Stimulated activated CD8-positive, alpha-beta memory T cell treated with anti-CD3 and anti-CD28 coated beads, Interleukin-7, amount 100 ng/mL, for 48 hours (primary cell): ENCODE results near the gene TNNT1.
A peak's percentile ranks its signal among the peaks of the same experiment; 100 is the strongest.
"Not testable (repeated sequence)": the region's sequence is repeated elsewhere in the genome, so short reads cannot be mapped to it uniquely, and the experiment has no call there.

Experiments used
- DNase-seq, 2 donors: peaks; one replicate each; pipeline ENCODE4 v3.0.0-alpha.2; 2020; ENCODE audit warnings: low read depth in 1 of 2; ENCODE audit errors: extremely low read depth in 1 of 2

Gene TNNT1, protein sequence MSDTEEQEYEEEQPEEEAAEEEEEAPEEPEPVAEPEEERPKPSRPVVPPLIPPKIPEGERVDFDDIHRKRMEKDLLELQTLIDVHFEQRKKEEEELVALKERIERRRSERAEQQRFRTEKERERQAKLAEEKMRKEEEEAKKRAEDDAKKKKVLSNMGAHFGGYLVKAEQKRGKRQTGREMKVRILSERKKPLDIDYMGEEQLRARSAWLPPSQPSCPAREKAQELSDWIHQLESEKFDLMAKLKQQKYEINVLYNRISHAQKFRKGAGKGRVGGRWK

DNA sequence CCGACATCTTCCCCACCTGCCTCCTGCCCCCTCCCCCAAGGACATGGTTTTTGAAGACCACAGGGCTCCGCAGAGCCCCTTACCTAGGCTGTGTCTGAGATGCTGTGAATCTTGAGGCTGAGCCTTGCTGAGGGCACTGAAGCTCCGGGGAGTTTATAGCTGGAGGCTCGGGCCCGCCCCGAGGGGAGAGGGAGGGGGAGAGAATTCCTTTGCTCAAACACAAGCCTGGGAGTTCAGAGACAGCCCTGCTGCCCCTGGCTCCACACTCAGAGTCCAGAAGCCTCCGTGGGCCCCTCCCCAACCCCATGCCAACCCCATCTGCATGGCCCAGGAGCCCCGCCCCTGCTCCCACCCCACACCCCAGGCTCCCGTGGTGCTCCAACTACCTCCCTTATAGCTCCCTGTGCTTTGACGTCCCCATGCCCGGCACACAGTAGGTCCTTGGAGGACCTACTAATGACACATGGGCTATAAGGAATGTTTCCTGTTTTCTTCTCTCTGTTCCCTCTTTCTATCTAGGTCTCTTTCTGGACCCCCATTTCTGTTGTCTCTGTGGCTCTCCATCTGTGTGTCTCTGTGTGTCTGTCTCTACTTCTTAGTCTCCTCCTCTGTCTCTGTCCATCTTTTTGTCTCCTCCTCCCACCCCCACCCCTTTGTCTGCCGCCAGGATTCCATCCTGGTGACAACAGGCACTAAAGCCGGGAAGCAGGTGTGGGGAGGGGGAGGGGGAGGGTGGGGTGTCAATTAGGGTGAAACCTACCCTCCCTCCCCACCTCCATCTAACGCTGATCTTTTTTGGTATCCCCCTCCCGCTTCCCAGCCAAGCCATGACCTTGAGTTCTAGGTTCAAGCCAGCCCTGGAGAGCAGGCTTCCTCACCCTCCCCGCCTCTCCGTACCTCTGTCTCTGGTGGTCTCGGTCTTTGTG, at the start of gene TNNT1:
Gene TNNT1 (minus strand): TSS at position 129 of the 926 bp plus-strand sequence. CDS start 2,049 bp downstream, outside the sequence.
- no peak for DNase-seq

DNA sequence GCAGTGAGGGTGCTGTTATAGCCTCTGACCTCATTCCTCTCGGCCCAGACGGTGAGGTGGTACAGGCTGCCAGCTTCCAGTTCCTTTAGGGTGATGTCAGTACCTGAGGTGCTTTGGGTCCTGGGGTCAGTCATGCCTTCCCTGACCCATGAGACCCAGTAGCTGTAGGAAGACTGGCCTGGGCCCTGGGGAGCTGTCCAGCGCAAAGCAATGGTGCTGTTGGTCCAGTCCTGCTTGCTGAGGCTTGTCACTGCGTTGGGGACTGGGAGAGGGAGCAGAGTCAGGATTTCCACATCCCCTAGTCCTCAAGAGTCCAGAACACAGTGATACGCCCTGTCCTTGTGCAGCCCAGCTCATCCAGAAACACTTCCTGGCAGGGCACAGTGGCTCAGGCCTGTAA, 49.6 kb upstream of the TNNT1 start:
- DNase-seq: no peak

DNA sequence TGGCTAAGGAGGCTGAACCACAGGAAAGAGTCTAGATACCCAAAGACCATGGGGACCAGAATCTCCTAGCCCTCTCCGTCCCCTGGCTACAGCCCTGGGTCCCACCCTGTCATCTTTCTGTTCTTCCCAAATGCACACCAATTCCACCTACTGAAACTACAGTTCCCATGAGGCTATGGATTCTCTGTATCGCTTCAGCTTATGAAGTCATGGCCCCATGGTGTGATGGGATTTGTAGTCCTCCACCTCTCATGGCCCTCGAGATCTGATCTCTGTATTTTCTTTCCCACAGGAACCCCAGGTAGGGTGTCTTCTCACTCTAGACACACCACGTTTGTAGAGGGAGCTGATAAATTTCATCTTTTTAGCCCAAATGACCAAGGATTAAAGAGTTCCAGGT, 48.5 kb upstream of the TNNT1 start:
- DNase-seq: no peak

DNA sequence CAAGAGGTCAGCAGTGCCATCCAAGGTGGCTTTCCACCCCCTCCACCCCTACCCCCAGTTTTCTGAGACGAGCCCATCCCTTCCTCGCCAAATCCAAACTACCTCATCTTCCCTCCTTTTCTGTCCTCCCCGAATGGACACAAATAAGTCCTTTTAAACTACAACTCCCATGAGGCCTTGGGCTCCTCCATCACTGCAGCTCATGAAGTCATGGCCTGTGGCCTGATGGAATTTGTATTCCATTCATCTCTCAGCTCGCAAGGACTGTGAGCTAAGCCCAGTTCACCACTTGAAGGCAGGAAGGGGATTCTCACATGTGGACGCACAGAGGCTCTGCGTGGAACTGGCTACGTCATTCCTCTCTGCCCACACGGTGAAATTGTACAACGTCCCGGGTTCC, 47.8 kb upstream of the TNNT1 start:
- DNase-seq: no peak

DNA sequence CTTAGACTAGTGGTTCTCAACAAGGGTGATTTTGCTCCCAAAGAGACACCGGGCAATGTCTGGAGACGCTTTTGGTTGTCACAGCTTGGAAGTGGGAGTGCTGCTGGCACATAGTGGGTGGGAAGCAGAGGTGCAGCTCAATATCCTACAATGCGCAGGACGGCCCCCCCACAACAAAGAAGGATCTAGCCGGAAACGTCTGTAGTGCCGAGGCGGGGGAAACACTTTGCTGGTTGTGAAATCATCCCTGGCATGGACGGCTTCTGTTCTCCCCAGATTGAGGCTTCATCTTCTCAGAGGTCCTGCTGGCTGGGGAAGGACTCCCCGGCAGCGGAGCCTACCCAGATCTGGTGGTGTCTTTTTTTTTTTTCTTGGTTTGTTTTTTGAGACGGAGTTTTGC, 44.5 kb upstream of the TNNT1 start:
- no peak for DNase-seq

DNA sequence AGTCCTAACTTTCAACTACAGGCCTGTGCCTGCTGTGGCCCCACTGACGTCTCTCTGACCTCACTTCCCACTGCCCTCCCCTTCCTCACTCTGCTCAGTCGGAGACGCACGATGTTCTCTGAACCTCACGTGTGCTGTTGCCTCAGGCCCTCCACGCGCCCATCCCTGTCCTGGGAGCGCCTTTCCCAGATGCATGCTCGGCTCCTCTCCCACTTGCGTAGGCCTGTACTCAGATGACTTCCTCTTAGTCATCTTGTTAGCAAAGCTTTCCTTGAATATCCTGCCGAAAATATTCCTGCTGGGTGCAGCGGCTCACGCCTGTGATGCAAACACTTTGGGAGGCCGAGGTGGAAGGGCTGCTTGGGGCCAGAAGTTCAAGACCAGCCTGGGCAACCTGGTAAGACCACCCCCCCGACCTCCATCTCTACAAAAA, 40.4 kb upstream of the TNNT1 start:
- no peak for DNase-seq

DNA sequence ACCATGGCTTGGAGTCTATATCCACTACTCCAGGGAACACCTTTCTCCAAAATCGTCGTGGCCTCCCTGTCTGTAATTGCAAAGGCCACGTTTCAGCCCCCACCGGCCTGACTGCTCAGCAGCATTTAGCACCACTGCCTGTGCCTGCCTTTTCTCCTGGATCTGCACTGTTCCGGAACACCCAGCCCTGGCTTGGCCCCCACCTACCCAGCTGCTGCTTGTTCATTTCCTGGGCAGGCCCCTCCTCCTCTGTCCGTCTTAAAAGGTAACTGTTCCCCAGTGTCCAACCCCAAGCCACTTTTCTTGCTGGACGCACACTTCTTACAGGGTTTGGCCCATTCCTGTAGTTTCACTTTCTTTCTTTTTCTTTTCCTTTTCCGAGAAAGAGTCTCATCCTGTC, 39.6 kb upstream of the TNNT1 start:
- DNase-seq: no peak

DNA sequence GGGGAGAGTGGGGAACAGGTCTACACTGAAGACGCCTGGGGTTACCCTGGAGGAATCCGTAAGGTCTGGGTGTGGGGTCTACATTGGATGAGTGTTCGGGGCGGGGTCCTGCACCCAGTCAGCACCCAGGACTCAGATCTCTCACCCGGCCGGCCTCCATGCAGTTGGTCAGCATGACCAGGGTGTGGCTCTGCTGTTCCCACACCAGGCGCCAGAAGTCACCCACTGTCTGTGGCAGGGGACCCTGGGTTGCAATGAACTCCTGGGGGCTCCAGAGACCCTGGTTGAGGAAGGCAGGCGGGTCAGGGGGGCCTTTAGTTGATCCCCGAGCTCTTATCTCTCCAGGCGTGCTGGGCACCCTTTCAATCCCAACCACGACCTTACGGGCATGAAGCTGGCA, 37.1 kb upstream of the TNNT1 start:
- no peak for DNase-seq

DNA sequence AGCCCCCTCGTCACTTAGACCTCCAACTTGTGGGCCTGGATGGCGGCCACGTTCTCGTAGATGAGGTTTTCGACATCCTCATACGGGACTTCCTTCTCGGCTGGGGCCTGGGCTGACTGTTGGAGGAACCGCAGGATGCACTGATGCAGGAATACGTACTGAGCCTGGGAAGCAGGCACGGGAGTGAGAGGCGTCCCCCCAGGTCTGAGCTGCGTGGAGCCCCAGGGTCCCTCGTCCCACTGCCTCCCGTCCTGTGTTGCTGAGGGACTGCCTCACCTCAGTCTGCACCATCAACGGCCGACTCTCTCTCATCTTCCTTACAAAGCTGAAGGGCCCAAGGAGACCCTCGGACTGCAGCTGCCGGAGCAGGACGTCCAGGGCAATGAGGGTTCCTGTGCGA, 32.7 kb upstream of the TNNT1 start:
- DNase-seq: no peak

DNA sequence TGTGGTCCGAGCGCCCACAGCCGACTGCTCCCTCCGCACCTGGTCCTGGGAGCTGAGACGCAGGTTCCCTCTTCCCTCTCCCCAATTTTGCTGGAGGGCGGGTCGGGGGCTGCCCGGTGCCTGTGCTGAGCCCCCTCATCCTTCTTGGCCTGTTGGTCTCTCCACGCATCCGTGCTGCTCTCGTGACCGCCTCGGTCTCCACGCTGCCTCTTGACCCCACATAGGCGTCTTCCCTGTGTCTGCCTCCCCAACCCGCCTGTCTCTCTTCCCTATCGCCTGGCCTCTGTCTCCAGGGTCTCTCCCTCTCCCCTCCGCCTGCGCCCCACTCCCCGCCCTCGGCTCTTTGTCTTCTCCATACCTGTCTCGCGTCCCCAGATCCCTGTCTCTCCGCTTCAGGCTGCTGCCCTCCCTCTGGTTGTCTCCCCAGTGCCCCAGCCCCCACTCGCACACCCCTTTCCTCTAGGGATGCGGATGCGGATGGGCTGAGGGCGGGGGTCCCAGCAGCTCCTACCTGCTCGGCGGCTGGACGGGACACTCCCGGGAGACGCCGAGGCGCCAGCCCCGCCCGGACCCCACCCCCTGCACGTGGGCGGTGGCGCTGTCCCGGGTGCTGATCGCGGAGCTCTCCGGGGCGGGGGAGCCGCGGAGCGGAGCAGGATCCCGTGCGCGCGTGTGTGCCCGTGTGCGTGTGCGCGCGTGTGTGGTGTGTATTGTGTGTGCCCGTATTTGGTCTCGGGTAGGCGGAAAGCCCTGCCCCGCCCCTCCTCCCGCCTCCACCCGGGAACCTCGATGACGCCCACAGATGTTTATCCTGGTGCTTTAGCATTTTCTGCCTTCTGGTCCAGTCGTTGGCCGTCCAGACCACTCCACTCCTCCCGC, 30.8 kb upstream of the TNNT1 start, which contains the start of gene SYT5:
Gene SYT5 (minus strand): TSS at position 684 of the 879 bp plus-strand sequence. CDS start 1,248 bp downstream, outside the sequence.
- DNase-seq: no peak

DNA sequence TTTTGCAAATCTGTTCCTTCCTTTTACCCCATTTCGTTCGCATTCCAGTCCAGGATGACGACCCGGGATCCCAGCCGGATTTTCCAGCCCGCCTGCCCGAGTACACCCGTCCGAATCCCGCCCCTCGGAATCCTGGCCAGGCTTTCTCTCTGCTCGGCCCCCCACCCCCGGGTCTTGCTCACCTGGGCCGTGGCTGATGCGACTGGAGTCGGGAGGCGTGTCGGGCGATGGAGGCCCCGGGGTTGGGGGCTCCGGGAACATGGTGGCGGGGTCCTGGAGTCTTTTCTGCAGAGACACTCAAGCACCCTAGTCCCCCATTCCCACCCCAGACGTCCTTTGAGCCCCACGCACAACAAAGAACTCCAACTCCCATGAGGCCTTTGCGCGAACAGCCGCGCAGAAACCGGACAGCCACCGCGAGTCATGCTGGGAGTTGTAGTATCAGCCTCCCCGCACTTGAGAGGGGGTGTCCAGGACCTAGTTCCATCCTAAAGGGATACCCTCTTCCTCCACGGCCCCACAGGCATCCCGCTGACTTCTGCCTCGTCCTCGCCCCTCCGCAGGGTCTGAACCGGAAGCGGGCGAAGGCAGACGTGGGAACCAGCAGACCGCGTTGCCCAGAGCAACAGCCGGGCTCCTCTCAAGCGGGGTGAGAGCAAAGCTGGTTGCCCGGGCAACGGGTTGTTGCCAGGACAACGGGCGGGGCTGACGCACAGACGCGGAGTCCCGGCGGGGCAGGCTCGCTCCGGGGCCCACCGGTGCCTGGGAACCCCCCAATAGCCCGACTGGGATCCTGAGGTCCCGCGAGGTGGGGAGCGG, 30.0 kb upstream of the TNNT1 start:
- DNase-seq: peak; percentile 86 to 90

DNA sequence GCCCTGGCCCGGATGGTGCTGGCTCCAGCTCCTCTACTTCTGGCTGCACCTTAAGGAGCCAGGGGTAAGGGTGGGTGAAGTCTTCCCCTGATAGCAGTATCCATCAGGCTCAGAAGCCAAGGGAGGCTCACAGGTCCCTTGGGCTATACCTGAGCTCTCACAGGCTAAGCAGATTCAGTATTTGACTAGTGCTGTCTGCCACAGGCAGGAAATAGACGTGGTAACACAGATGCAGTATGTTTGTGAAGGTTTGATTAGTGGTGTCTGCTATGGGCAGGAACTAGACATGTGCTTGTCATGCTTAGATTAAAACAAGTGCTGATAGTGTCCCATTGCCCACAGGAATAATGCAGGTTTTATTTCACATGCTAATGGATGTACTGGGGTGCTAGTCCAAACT, 27.1 kb upstream of the TNNT1 start:
- DNase-seq: no peak

DNA sequence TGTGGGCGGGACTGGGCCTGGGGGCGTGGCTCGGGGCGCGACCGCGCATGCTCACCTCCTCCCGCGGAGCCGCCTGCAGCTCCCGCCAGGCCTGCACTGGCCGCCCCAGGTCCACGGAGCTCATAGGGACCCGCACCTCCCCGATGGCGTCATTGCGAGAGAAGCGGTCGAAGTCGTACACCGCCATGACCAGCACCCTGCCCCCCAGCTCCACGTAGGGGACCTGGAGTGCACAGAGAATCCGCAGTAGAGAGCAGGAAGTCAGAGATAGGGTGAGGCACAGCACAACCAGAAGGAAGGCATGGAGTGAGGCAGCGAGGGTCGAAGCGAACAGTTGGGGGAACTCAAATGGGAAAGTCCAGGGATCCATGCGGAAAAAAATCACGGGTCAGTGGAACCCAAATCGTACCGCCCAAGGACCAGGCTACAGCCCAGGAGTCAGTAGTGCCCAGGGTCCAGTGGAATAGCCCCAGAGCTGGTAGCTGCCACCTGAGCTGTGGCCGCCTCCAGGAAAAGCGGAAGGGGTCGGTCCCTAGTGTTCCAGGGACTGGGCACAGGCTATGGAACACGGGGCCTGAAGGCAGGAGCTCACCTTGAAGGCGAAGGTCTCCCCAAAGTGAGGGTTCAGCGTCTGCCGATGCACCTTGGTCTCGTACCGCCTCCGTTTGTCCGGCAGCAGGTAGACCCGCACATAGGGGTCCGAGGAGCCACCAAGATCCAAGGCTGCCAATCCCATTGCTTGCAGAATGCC, 26.3 kb upstream of the TNNT1 start:
- DNase-seq: no peak

DNA sequence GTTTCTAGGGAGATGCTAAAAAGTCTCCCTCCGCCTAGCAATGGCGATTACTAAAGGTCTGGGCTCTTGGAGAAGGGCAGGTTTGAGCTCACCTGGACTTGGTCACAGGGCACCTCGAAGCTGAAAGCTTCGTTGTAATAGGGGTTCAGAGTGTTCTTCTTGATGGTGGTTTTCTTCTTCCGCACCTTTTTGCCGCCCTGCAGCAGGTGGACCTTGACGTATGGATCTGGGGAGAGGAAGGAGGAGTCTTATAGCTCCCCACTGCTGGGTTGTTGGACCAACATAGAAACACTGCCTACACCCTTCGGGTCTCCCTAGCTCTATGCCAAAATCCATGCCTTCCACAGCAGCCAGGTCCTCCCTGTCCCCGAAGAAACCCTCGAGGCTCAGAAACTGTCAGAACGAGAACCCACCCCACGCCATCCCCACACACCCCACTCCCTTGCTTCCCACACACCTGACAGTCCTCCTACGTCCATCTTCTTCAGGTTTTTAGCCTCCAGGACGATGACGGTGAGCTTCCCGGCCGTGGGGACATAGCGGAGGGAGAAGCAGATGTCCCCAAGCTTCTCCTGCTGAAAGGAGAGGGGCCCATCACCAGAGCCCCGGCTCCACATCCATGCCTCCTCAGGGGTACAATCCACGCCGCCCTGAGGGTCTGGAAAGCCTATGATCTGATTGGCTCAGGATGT, 25.6 kb upstream of the TNNT1 start:
- no peak for DNase-seq

DNA sequence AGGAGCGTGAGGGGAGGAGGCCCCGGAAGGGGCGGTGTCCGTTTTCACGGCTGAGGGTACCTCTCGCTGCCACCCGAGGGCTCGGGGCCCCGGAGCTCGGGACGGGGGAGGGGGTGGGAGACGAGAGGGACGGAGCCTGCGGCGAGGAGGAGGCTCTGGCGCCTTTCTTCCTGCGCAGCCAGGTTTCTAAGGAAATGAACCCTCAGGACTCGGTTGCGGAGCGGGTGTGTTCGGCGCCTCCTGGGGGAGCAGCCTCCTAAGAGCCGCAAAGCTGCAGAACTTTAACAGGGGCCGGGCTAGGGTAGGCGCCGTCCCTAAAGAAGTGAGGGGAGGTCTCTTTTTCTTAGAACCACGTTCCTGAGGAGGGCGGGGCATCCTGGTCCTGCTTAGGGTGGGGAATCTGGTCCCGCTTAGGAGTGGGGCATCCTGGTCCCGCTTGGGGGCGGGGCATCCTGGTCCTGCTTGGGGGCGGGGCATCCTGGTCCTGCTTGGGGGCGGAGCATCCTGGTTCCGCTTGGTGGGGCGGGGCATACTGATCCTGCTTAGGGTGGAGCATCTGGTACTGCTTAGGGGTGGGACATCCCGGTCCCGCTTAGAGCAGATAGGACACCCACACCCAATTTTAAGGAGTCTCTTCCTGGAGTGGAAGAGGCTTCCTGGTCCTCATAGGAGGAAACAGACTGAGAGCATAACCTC, 24.9 kb upstream of the TNNT1 start:
- peak in 1 of 2 donors; percentile 46 for DNase-seq

DNA sequence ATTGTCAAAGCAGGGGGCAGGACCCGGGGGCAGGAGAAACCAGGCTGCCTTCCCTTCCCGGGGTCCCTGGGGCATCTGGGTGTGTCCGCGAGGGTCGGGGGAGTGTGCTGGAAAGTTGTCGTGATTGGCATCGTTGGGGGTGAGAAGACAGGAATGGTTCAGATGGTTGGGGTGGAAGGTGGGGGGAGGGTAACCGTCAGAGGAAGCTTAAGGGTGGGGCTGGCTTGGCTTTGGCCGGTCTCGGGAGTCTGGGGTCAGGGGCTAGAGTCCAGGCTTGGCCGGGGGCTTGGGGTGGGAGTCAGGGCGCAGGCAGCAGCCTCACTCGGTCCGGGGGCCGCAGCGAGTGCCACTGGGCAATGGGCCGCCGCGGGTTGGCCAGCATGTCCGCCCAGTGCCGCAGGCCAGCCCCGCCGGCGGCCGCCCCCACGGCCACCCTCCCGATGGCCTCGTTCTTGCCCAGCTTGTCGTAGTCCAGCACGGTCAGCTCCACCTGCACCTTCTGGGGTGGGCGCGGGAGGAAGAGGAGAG, 24.2 kb upstream of the TNNT1 start:
- no peak for DNase-seq

DNA sequence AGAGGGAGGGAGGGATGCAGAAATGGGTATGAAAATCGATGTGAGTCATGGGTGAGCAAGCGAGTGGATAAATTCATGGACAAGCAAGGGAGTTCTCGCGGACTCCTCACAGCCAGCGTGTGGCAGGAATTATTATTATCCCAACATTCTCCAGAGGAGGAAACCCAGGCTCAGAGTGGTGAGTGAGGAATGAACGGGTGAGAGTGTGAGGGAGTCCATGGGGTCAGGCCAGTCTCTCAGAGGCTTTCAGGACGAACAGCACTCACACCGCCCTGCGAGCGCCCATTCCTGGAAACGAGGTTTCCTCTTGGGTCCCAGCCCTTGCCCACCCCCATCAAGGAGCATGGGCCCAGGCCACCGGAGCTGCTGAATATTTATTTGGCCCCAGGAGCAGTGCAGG, 23.7 kb upstream of the TNNT1 start:
- no peak for DNase-seq

DNA sequence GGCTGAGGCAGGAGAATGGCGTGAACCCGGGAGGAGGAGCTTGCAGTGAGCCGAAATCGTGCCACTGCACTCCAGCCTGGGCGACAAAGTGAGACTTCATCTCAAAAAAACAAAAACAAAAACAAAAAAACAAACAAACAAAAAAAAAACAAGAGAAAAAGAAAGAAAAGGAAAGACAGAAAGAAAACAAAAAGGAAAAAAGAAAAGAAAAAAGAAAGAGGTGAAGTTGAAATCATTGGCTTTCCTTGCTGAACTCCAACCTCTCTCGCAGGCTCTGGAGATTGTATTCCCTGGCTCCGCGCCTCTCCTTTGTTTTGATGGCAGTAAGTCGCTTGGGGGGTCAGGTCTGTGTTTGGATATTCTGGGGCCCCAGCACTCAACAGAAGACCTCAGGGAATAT, 23.3 kb upstream of the TNNT1 start:
- DNase-seq: not testable (repeated sequence)
